Epidermal melanocyte (primary cell): ENCODE results near the gene ASXL1.

ENCODE experiments used
- DNase-seq: peaks from one replicate; pipeline ENCODE4 v3.0.0; 2011; ENCODE audit warnings: low spot score; ENCODE audit not compliant: insufficient read length

The ASXL1 gene

GRCh38 chr20:32465092-32465900 lies 107.2 kb downstream of the ASXL1 start:
- DNase-seq, result peak; percentile 12

- peak; percentile 21 for DNase-seq
These were observed 108.0 kb downstream of the ASXL1 start for GRCh38 chr20:32465901-32466675.

GRCh38 chr20:32466739-32467505 lies 108.8 kb downstream of the ASXL1 start:
- DNase-seq, result no peak

GRCh38 chr20:32467506-32468312 lies 109.6 kb downstream of the ASXL1 start:
- no peak for DNase-seq

GRCh38 chr20:32468313-32468640 lies 110.1 kb downstream of the ASXL1 start:
- DNase-seq, result no peak

GRCh38 chr20:32468860-32469259 lies 110.7 kb downstream of the ASXL1 start:
- DNase-seq, result no peak

GRCh38 chr20:32470025-32470861 lies 112.1 kb downstream of the ASXL1 start:
- no peak for DNase-seq

GRCh38 chr20:32470940-32471339 lies 112.8 kb downstream of the ASXL1 start:
- DNase-seq, result no peak

- no peak for DNase-seq
These were observed 114.6 kb downstream of the ASXL1 start for GRCh38 chr20:32472581-32473207.

- no peak for DNase-seq
These were observed 115.3 kb downstream of the ASXL1 start for GRCh38 chr20:32473231-32474008.

GRCh38 chr20:32474009-32474716 lies 116.0 kb downstream of the ASXL1 start:
- DNase-seq, result peak; percentile 17

- no peak for DNase-seq
These were observed 116.5 kb downstream of the ASXL1 start for GRCh38 chr20:32474717-32474966.

- peak; percentile 99 for DNase-seq
These were observed 117.1 kb downstream of the ASXL1 start for GRCh38 chr20:32474967-32475811.

GRCh38 chr20:32476684-32477593 lies 118.8 kb downstream of the ASXL1 start:
- no peak for DNase-seq

- no peak for DNase-seq
These were observed 119.7 kb downstream of the ASXL1 start for GRCh38 chr20:32477594-32478512.

GRCh38 chr20:32478576-32478975 lies 120.4 kb downstream of the ASXL1 start:
- DNase-seq, result no peak
